Activated T-cell treated with anti-CD3 and anti-CD28 coated beads, Interleukin-2, amount 50 U/mL, for 72 hours (primary cell): ENCODE results near the gene DDX1. TPM values are rescaled to one million over a fixed set of nuclear protein-coding genes. Genes with fewer than 3 reads are reported as not detected.
A peak's percentile ranks its signal among the peaks of the same experiment; 100 is the strongest.

Experiments
- ATAC-seq, 2 donors: fragments of 150-1000 bp; cut with Tn5 transposase; replicated peaks in 1 of 2; 2 replicates each; pipeline ENCODE4 v1.10.0; 2021; ENCODE audit warnings: moderate library complexity in 2 of 2, mild to moderate bottlenecking in 1 of 2
- DNase-seq, 2 donors: peaks; one replicate each; pipeline ENCODE4 v3.0.0; 2021 to 2022; ENCODE audit warnings: mixed read lengths in 1 of 2
- H3K27ac Mint-ChIP-seq: one replicate; pipeline ENCODE4 v1.8.0; 2022; ENCODE audit warnings: mild to moderate bottlenecking, moderate library complexity, mixed read lengths
- H3K27me3 Mint-ChIP-seq: one replicate; pipeline ENCODE4 v1.8.0; 2022; ENCODE audit warnings: low read depth, mixed read lengths
- H3K36me3 Mint-ChIP-seq, 2 donors: one replicate each; pipeline ENCODE4 v1.8.0; 2022; ENCODE audit warnings: mixed read lengths in 2 of 2, mild to moderate bottlenecking in 1 of 2; ENCODE audit not compliant: insufficient read depth in 2 of 2
- H3K4me1 Mint-ChIP-seq: one replicate; pipeline ENCODE4 v1.8.0; 2022; ENCODE audit warnings: low read depth, mixed read lengths
- H3K4me3 Mint-ChIP-seq, 2 donors: one replicate each; pipeline ENCODE4 v1.8.0; 2022; ENCODE audit warnings: mild to moderate bottlenecking in 2 of 2, mixed read lengths in 2 of 2, moderate library complexity in 2 of 2
- H3K9me3 Mint-ChIP-seq, 2 donors: one replicate each; pipeline ENCODE4 v1.8.0; 2022; ENCODE audit warnings: mixed read lengths in 2 of 2
- total RNA-seq, 2 donors: library from RNA; stranded (reverse); gene quantifications; one replicate each; pipeline ENCODE4 v1.2.3, GENCODE V29; 2022

Gene DDX1
- total RNA-seq, 2 donors from 2014 or later, result 55.8 to 56.0 TPM

DNA sequence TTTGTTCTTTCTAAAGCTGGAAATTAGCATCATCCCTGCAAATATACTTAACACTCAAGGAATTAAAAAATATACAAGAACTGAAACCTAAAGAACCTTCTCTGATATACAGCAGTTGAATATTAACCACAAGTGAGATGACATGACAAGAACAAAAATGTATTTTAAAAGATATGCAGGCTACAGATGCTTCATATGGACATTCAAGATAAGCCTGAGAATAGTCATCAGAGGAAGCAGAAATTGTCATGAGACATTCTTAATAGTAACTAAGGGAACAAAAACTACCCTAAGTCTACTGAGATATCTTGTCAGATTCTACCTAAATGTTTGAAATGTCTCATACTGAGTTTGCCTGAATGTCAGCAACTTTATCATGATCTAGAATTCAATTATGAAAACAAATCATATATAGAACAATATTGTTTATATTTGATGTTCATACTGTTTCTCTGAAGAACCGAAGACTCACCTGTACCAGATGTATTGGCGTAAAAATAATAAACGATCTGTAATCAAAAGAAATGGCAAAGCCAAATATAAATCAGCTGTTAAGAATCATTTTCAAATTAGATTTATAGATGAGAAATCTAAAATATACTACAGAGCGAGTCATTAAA is 35.2 kb upstream of the DDX1 start:
- Mint-ChIP-seq H3K27me3 (no peaks in the 10 kb centered on the region), H3K4me3 (no peak overlapping the region), H3K36me3 (peaks cover 5 to 8% of the 10 kb centered on the region in 2 donors), H3K27ac (no peak overlapping the region), H3K9me3 (no peaks in the 10 kb centered on the region), H3K4me1 (peaks cover 33% of the 10 kb centered on the region)
- no peak for ATAC-seq
- no peak for DNase-seq

DNA sequence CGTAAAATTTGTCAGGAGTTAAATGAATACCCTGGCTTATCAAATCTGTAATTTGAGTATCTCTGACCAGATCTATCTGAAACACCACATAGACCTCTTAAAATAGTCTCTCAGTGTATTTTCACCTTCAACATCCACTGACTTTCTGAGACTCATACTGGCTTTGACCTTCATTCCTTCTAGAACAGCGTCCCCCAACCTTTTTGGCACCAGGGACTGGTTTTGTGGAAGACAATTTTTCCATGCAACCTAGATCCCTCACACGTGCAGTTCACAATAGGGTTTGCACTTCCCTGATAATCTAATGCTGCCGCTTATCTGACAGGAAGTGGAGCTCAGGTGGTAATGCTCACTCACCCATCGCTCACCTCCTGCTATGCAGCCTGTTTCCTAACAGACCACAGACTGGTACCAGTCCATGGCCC is 33.8 kb upstream of the DDX1 start:
- H3K27me3 Mint-ChIP-seq, result no peaks in the 10 kb centered on the region
- no peak for ATAC-seq
- no peak overlapping the region for H3K27ac Mint-ChIP-seq

DNA sequence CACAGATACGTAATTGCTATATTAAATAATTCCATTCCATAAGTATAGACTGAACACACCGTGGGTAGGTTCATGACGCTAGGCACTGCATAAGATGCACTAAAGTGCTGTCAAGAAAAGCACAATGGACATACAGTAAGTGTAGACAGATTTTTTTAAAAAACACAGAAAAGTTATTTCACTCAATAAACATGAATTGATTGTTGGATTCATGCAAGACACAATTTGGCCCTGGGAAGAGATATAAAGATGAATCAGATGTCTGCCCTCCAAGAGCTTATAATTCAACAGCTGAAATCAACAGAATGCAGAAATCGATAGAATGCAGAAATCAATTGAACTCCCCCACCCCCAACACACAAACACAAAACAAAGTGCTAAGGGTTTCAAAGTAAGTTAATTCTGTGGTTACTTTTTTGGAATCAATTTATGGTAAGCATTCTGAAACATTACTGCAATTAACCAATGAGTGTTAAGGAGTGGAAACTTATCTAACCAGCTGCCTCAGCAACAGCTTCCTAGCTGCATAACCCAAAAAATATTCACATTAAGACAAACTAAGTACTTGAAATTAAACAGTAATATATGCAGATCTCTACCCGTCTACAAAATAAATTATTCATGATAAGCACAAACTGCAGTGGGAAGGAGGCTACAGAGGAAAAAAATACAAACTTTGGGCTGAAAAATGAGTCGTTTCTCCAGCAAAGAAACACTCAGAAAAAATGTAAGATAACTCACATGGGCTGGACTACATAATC is 32.1 kb upstream of the DDX1 start:
- ATAC-seq (no peak), DNase-seq (no peak)
- Mint-ChIP-seq H3K36me3 (peaks cover 4 to 5% of the 10 kb centered on the region in 2 donors), H3K4me1 (peaks cover 52% of the 10 kb centered on the region), H3K9me3 (no peaks in the 10 kb centered on the region), H3K27ac (no peak overlapping the region), H3K27me3 (no peaks in the 10 kb centered on the region), H3K4me3 (peak overlapping the region; percentile 97)

More for the DNA sequence above, 33.8 kb upstream of the DDX1 start:
- no peak for DNase-seq
- Mint-ChIP-seq H3K4me3 (no peak overlapping the region), H3K4me1 (peaks cover 48% of the 10 kb centered on the region), H3K36me3 (peaks cover 4 to 5% of the 10 kb centered on the region in 2 donors), H3K9me3 (no peaks in the 10 kb centered on the region)

DNA sequence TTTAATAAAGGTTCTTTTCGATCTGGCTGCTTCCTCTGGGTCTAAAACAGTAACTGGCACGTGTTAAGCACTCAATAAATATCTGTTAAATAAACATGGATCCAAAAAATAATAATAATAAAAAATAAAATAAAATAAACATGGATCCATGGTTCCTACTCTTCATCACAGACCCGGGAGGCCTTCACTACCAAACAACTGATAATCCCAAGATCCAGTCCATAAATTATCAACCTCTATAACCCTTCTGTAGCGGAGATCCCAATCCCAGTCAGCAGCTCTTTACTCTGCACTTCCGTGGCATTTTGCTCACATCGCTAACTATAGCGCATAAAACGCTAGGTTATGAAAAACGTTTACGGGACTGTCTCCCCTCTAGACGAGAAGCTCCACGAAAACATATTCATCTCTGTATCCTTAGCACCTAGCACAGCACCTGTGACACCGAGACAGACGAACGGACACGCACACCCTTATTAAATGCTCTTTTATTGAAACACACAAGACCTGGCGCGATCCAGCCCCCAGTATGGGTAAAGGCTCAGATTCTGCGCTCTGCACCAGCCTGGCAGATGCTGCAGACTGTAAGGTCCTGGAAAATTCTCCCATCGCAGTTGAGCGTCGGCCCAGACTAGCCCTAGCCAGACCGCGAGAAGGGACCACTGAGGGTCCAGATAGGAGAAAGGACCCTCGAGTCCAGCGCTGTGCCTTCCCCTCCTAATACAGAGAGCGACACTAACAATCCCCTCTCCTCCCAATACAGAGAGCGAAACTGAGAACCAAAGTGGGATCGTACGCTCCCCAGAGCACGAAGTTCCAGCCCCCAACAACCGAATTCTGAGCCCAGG is 31.3 kb upstream of the DDX1 start:
- H3K4me3 Mint-ChIP-seq, result peak overlapping the region; percentile 97
- peak; percentile 46 to 50 for ATAC-seq

DNA sequence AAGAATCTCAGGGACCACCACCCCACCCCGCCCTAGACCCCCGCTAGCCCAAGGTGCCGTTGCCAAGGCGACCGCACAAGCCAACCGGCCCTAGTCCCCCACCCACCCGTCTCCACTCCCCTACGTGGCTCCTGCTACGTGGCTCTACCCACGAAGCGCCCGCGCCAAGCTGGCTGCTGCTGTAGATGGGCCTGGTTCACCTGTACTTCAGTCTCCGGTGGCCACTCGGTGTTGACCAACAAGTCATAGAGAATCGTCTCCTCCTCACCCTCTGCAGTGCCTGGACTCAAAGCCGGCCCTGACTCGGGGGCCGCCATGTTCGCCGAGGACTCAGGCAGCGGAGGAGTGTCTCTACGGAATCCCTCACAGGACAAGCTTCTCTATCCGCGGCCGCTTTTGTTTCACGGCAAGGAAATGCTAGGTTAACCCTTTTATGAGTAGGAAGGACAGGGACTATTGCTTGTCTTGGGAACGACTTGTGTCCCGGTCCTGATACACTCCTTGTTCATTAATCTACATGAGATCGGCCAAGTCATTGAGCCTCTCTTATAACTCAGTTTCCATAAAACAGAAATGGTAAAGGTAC is 30.6 kb upstream of the DDX1 start, which contains the start of gene NBAS:
Gene NBAS, minus strand, starts transcription at position 347 of the 586 bp plus-strand sequence. Its CDS starts 30 bp downstream, at position 317.
- H3K27ac Mint-ChIP-seq, result peak within 1 kb of the TSS; percentile 92
- ATAC-seq, result peak; percentile 87 to 89
- peak within 1 kb of the TSS; percentile 97 for H3K4me3 Mint-ChIP-seq
- H3K4me1 Mint-ChIP-seq, result peaks cover 48% of the 10 kb centered on the region
- peaks cover 2 to 5% of the 10 kb centered on the region in 2 donors for H3K36me3 Mint-ChIP-seq
- DNase-seq, result peak; percentile 72 to 76
- no peaks in the 10 kb centered on the region for H3K9me3 Mint-ChIP-seq
- H3K27me3 Mint-ChIP-seq, result no peaks in the 10 kb centered on the region

More for the DNA sequence above, 31.3 kb upstream of the DDX1 start:
- no peaks in the 10 kb centered on the region for H3K9me3 Mint-ChIP-seq
- H3K36me3 Mint-ChIP-seq, result peaks cover 4 to 5% of the 10 kb centered on the region in 2 donors
- peak in 1 of 2 donors; percentile 20 for DNase-seq
- H3K27ac Mint-ChIP-seq, result peak overlapping the region; percentile 86
- H3K4me1 Mint-ChIP-seq, result peaks cover 48% of the 10 kb centered on the region
- H3K27me3 Mint-ChIP-seq, result no peaks in the 10 kb centered on the region

DNA sequence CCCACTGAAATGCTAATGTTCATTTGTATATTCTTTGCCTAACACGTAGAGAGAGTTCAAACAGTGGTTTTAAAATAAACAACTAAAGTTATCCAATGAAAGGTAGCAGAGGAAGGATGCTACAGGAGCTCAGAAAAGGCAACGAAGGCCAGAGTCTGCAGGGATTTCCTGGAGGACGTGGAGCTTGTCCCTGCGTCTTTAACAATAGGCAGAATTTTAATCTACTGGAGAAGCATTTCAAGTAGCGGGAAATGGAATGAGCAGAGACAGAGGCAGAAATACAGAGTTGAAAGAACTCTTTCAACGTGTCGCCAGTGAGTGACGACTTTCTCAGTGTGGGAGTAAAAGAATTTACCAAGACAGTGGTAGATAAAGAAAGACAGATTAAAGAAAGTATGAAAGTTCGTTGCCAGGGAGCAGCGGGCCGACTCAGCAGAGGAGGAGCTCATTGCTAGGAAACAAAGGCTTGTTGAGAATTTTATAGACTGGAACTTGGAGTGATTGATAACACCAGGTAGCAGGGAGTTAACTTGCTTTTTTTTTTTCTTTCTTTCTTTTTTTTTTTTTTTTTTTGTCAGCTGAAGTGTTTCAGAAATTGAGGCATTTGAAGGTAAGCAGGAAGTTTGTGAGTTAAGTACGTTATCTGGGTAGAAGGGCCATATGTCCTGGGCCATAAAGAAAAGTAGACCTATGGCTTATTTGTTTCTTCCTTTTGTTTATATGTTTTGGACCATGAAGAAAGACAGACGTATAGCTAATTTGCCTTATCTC is 29.9 kb upstream of the DDX1 start:
- peak; percentile 49 to 54 for ATAC-seq
- H3K4me1 Mint-ChIP-seq, result peaks cover 48% of the 10 kb centered on the region
- DNase-seq, result peak; percentile 18 to 35
- H3K9me3 Mint-ChIP-seq, result no peaks in the 10 kb centered on the region
- H3K27me3 Mint-ChIP-seq, result no peaks in the 10 kb centered on the region
- H3K4me3 Mint-ChIP-seq, result peak overlapping the region; percentile 97
- peaks cover 2 to 5% of the 10 kb centered on the region in 2 donors for H3K36me3 Mint-ChIP-seq
- peak overlapping the region; percentile 92 for H3K27ac Mint-ChIP-seq

DNA sequence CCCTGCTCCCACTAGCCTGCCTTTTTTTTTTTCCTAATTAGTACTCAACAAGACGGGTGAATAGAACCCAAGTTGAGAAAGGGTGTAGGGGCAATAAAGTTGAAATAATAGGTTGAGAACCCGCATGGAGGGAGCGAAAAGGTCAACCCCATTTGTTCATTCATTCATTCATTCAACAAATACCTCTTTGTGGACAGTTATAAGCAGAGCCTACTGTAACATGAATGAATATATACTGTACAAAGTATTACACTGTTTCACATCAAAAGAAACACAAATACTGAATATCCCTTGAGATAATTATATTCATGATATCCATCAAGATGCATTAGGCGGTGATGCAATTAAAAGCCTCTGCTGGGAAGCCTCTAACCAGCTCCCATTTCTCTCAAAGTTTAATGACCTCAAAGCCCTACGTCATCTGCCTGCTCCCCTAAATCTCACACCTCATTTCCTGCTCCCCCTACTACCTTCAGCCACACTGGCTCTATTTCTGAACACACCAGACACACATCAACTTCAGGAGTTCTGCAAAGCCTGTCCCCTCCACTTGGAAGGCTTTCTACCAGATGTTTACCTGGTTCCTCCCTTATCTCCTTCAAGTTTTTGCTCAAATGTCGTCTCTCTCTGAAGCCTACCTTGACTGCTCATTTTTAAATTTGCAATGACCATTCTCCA is 29.2 kb upstream of the DDX1 start:
- Mint-ChIP-seq H3K27ac (peak overlapping the region; percentile 92), H3K9me3 (no peaks in the 10 kb centered on the region), H3K27me3 (no peaks in the 10 kb centered on the region), H3K4me3 (peak overlapping the region; percentile 97), H3K4me1 (peaks cover 48% of the 10 kb centered on the region), H3K36me3 (peaks cover 2 to 5% of the 10 kb centered on the region in 2 donors)
- DNase-seq (no peak), ATAC-seq (no peak)

DNA sequence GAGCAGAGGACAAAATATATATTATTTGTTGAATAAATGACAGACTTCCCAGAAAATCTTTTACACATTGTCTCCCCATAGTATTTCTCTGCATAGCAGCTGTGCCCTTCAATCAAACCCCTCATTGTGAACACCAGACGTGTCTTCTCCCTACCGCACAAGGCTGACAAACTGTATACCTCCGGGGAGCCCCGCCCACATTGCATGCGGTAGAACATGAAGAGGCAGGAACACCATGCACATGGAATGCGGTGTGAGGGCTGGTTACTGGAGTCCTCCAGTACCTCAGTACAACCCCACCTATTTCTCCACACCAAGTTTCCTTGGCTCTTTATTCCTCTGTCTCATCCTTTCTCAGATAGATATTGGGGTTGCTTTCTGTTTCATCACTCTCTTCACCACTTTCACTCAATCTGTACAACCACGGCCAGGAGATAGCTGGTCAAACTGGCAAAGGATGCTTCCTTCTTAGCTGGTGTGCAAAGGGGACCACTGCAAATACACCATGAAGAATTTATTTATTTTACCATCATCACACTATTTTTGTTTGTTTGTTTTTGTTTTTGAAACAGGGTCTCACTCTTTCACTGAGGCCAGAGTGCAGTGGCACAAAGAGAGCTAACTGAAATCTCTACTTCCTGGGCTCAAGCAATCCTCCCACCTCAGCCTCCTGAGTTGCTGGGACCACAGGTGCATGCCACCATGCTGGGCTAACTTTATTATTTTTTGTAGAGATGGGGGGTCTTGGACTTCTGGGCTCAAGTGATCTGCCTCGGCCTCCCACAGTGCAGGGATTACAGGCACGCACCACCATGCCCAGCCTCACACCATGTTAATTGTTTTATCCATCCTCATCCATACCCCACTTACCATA is 28.2 kb upstream of the DDX1 start:
- Mint-ChIP-seq H3K4me1 (peaks cover 43% of the 10 kb centered on the region), H3K27ac (peak overlapping the region; percentile 38), H3K27me3 (no peaks in the 10 kb centered on the region), H3K36me3 (peaks cover 2 to 5% of the 10 kb centered on the region in 2 donors), H3K9me3 (no peaks in the 10 kb centered on the region), H3K4me3 (peak overlapping the region in 1 of 2 donors; percentile 42)
- ATAC-seq (no peak), DNase-seq (no peak)

DNA sequence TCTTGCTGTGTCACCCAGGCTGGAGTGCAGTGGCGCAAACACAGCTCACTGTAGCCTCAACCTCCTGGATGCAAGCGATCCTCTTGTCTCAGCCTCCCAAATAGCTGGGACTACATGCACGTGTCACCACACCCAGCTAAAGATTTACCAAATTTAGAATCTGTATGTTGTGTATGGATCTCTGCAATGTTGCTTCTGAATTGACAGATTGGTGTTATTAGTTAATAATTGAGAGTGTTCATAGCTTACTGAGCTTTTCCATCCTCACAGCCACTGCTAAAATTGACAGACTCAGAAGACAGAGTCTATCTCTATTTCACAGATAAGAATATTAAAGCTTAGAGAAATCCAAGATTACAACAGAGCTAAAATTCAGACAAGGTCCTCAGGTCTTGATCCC is 26.3 kb upstream of the DDX1 start:
- DNase-seq, result no peak
- Mint-ChIP-seq H3K27me3 (peaks cover 11% of the 10 kb centered on the region), H3K36me3 (peaks cover 2% of the 10 kb centered on the region in 2 donors), H3K9me3 (no peaks in the 10 kb centered on the region), H3K4me3 (no peak overlapping the region), H3K4me1 (peaks cover 25% of the 10 kb centered on the region), H3K27ac (no peak overlapping the region)
- no peak for ATAC-seq

DNA sequence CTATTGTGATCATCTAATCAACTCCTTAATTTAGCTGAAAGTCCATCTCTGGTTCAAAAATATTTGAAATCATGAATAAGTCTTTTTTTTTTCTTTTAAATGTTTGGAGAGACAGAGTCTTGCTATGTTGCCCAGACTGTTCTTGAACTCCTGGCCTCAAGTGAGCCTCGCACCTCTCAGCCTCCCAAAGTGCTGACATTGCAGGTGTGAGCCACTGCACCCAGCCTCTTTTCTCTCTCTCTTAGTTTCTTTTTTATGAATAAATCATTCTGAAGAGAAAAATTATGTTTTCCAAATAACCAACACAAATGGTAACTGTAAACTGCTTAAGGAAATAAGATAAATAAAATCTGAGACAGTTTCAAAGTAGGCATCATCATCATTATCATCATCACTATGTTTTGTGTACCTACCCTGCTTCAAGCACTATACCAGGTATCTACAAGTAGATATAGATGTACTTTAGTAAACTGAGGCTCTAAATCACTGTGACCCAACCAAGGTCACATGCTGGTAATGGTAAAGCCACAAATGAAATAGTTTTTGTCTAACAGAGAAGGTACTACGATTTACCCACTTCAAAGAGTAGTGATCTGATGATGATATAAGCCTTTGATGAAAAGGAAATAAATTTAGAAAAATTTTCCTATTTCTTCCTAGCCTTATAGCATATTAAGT is 25.5 kb upstream of the DDX1 start:
- Mint-ChIP-seq H3K4me3 (no peak overlapping the region), H3K36me3 (peaks cover 0 to under 1% of the 10 kb centered on the region in 2 donors), H3K27me3 (peaks cover 12% of the 10 kb centered on the region), H3K4me1 (peaks cover 24% of the 10 kb centered on the region), H3K9me3 (no peaks in the 10 kb centered on the region), H3K27ac (no peak overlapping the region)
- ATAC-seq (no peak), DNase-seq (no peak)
